ENCODE measurements around the gene RGL3.
"Not testable (repeated sequence)": the region's sequence is repeated elsewhere in the genome, so short reads cannot be mapped to it uniquely, and the experiment has no call there.

The RGL3 gene, protein sequence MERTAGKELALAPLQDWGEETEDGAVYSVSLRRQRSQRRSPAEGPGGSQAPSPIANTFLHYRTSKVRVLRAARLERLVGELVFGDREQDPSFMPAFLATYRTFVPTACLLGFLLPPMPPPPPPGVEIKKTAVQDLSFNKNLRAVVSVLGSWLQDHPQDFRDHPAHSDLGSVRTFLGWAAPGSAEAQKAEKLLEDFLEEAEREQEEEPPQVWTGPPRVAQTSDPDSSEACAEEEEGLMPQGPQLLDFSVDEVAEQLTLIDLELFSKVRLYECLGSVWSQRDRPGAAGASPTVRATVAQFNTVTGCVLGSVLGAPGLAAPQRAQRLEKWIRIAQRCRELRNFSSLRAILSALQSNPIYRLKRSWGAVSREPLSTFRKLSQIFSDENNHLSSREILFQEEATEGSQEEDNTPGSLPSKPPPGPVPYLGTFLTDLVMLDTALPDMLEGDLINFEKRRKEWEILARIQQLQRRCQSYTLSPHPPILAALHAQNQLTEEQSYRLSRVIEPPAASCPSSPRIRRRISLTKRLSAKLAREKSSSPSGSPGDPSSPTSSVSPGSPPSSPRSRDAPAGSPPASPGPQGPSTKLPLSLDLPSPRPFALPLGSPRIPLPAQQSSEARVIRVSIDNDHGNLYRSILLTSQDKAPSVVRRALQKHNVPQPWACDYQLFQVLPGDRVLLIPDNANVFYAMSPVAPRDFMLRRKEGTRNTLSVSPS

GRCh38 chr19:11418549-11419506 lies at the start of gene RGL3:
TSS of gene RGL3 (minus strand) at chr19:11419314. CDS start at chr19:11419278, 36 bp downstream.
- no peak for DNase-seq (ENCODE audit: low read depth in 2 of 2, low spot score in 1 of 2)

DNA sequence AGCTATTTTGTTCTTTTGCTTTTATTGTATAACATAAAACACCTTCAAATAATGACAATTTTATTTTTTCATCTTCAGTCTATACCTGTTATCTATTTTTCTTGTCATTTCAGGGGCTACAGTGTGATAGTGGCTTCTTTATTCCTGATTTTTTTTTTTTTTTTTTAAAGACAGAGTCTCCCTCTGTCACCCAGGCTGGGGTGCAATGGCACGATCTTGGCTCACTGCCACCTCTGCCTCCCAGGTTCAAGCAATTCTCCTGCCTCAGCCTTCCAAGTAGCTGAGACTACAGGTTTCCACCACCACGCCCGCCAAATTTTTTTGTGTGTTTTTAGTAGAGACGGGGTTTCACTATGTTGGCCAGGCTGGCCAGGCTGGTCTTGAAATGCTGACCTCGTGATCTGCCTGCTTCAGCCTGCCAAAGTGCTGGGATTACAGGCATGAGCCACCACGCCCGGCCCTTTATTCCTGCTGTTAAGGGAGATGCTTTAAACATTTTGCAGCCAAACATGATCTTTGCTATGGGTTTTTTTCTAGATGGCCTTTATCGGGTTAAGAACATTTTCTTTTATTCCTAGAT lies 49.2 kb upstream of the RGL3 start:
- not testable (repeated sequence) for DNase-seq (ENCODE audit: low read depth in 2 of 2, low spot score in 1 of 2)

- no peak for DNase-seq (ENCODE audit: low read depth in 2 of 2, low spot score in 1 of 2)
Observed at GRCh38 chr19:11465600-11465999, 46.5 kb upstream of the RGL3 start.

GRCh38 chr19:11464333-11465265 lies 45.5 kb upstream of the RGL3 start:
- no peak for DNase-seq (ENCODE audit: low read depth in 2 of 2, low spot score in 1 of 2)

DNA sequence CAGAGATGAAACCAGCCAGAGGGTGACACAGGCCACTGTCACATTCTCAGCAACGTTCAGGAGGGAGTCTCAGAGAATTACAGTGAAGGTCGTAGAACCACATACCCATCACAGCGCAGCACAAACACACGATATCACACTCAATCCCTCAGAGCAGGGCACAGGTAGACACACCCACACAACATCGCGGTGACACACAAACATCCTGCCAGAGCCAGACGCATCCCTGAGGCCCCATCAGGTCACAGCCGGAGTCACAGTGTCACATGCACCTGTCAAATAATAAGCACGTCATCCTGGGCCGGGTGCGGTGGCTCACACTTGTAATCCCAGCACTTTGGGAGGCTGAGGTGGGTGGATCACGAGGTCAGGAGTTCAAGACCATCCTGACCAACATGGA lies 44.3 kb upstream of the RGL3 start:
- no peak for DNase-seq (ENCODE audit: low read depth in 2 of 2, low spot score in 1 of 2)

DNA sequence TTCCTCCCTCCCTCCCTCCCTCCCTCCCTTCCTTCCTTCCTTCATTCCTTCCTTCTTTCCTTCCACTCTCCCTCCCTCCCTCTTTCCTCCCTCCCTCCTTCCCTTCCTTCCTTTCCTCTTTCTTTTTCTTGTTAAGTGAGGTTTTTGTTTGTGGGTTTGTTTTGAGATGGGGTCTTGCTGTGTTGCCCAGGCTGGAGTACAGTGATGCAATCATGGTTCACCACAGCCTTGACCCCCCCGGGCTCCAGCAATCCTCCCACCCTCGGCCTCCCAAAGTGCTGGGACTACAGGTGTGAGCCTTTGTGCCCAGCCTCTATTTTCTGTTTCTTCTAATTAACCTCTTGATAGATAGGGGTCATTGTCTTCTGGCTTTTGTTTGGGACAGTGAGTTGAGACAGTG lies 42.3 kb upstream of the RGL3 start:
- DNase-seq (ENCODE audit: low read depth in 2 of 2, low spot score in 1 of 2): no peak

DNA sequence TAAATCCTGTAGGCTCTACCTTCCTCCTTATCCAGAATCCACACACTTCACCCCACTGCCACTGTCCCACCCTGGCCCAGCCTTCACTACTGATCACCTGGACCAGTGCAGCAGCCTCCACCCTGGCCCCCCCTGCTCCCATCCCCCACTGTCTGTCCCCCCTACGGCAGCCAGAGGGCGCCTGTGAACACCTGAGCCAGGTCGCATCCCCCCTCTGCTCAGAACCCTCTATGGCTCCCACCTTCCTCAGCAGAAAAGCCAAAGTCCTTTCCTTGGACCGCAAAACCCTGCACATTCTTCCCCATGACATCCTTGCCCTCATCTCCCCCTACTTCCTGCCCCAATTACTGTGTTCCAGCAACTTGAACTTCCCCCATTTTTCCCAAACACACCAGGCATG lies 41.1 kb upstream of the RGL3 start:
- DNase-seq (ENCODE audit: low read depth in 2 of 2, low spot score in 1 of 2): no peak

DNA sequence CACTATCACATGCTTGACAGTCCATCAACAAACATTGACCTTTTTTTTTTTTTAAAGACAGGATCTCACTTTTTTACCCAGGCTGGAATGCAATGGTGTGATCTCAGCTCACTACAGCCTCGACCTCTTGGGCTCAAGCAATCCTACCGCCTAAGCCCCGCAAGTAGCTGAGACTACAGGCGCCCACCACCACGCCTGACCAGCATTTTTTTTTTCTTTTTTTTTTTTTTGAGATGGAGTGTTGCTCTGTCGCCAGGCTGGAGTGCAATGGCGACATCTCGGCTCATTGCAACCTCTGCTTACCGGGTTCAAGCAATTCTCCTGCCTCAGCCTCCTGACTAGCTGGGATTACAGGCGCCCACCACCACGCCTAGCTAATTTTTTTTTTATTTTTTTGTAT lies 39.8 kb upstream of the RGL3 start:
- DNase-seq (ENCODE audit: low read depth in 2 of 2, low spot score in 1 of 2): not testable (repeated sequence)

GRCh38 chr19:11458236-11458900 lies 39.3 kb upstream of the RGL3 start:
- no peak for DNase-seq (ENCODE audit: low read depth in 2 of 2, low spot score in 1 of 2)

DNA sequence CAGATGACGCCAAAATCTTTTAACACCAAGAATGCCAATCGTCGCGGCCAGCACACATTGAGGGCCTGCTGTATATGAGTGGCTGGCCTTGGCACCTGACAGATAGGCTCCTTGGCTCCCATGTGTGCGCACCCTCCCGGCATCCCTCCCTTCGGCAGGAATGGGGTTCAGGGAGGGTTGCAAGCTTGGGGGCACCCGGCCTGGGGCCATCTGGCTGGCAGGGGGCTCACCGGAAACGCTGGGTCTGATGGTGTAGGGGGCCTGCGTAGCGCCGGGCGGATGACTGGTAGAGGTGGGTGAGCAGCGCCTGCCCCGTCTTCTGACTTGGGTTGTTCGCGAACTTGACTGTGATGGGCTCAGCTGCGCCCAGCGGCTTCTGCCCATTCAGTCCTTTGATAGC lies 38.7 kb upstream of the RGL3 start:
- DNase-seq (ENCODE audit: low read depth in 2 of 2, low spot score in 1 of 2): no peak

DNA sequence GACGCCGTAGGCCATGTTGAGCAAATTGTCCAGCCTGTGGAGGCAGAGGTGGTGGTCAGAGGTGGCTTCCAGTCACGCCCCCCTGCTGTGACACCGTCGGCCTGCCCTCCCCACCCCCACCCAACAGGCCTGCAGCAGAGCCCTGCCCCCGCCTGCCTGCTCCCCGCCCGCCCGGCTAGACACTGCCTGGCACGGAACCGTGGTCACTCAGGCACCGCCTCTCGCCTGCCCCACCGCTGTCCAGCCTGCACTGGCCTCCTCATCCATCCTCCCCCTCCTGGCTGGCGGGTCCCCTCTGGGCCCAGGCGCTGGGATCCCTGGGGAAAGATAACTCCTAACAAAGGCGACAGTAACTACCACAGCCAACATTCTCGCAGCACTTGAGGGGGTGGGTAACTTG lies 38.0 kb upstream of the RGL3 start:
- no peak for DNase-seq (ENCODE audit: low read depth in 2 of 2, low spot score in 1 of 2)

DNA sequence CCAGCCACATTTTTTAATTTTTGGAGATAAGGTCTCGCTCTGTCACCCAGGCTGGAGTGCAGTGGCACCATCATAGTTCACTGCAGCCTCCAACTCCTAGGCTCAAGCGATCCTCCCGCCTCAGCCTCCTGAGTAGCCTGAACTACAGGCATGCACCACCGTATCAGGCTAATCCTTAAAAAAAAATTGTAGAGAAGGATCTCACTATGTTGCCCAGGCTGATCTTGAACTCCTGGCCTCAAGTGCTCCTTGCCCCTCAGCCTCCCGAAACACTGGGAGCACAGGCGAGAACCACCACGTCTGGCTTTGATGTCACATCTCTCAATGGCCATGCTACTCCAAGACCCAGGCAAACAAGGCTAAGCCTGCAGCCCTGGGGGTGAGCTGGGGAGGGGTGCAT lies 37.5 kb upstream of the RGL3 start:
- DNase-seq (ENCODE audit: low read depth in 2 of 2, low spot score in 1 of 2): no peak

DNA sequence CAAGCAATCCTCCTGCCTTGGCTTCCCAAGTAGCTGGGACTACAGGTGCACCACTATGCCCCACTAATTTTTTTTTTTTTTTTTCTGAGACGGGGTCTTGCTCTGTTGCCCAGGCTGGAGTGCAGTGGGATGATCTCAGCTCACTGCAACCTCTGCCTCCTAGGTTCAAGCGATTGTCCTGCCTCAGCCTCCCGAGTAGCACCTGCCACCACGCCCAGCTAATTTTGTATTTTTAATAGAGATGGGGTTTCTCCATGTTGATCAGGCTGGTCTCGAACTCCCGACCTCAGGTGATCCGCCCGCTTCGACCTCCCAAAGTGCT lies 36.1 kb upstream of the RGL3 start:
- not testable (repeated sequence) for DNase-seq (ENCODE audit: low read depth in 2 of 2, low spot score in 1 of 2)

- no peak for DNase-seq (ENCODE audit: low read depth in 2 of 2, low spot score in 1 of 2)
Observed at GRCh38 chr19:11453468-11454341, 34.6 kb upstream of the RGL3 start.

DNA sequence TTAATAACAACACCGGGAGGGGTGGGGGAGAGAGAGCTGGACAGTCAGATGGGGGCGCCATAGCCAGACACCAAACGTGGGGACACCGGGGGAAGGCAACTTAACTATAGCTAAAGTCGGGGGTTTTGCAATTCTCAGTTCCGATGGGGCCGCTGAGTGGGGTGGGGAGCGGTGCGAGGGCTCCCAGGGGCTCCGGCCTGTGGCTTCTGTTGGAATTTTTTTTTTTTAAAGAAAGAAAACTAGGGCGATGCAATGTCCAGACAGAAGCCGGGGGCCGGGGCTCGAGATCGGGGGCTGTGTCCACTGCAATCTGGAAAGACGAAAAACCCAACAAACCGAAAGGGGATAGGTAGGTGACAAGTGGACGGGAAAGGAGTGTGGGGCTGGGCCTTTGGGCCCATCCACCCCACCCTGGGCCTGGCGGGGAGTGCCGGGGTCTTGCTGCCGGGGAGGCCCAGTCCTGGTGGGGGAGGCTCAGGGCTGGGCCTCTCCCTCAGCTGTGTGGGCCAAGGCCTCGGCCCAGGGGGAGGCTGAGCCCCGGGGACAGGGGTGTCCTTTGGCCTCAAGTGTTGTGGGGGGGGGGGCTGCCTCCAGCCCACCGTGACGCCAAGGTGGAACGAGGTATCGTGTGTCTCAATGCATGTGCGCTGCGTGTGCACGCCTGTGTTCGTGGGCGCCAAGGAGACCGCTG lies 33.7 kb upstream of the RGL3 start:
- DNase-seq (ENCODE audit: low read depth in 2 of 2, low spot score in 1 of 2): no peak

- no peak for DNase-seq (ENCODE audit: low read depth in 2 of 2, low spot score in 1 of 2)
Observed at GRCh38 chr19:11451871-11452619, 32.9 kb upstream of the RGL3 start.

DNA sequence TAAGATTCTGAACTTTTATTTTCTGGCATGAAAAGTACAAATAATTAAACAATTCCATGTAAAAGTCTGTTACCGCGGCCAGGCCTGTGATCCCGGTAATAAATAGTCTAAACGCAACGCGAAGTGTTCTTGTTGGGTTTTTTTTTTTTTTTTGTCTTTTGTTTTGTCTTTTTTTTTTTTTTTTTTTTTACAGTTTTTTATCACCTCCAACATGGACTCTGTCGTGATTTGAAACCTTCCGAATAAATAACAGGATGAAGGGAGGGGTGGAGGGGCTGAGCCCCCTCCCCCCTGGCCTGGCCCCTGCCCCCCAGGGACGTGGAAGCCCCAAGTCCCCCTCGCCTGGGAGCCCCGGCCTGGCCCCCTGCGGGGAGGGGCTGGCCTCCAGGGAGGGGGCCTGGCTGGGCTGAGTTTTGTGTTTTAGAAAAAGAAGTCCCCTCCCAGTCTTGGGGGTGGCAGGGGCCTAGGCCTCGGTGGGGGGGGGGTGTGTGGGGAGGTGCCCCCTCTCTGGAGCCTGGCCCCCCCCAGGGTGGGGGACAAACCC lies 32.3 kb upstream of the RGL3 start:
- DNase-seq (ENCODE audit: low read depth in 2 of 2, low spot score in 1 of 2): no peak

All from stimulated activated CD8-positive, alpha-beta memory T cell treated with anti-CD3 and anti-CD28 coated beads, Interleukin-4, amount 100 ng/mL, for 4 hours (primary cell).